Activated T-helper 17 cell treated with anti-CD3 and anti-CD28 coated beads, Interleukin-2, amount 50 U/mL, for 72 hours (primary cell): Measurements from ENCODE around the gene RNF115. TPM values are rescaled to one million over a fixed set of nuclear protein-coding genes. Genes with fewer than 3 reads are reported as not detected.

Experiments used
- ATAC-seq: fragments of 150-1000 bp; cut with Tn5 transposase; replicated peaks from 2 replicates; pipeline ENCODE4 v1.10.0; 2021; ENCODE audit warnings: mild to moderate bottlenecking, moderate library complexity
- H3K27ac Mint-ChIP-seq: one replicate; pipeline ENCODE4 v1.8.0; 2022; ENCODE audit warnings: mixed read lengths
- H3K27me3 Mint-ChIP-seq: one replicate; pipeline ENCODE4 v1.8.0; 2022; ENCODE audit warnings: mixed read lengths
- H3K36me3 Mint-ChIP-seq: one replicate; pipeline ENCODE4 v1.8.0; 2022; ENCODE audit warnings: low read depth, mild to moderate bottlenecking, mixed read lengths
- H3K4me1 Mint-ChIP-seq: one replicate; pipeline ENCODE4 v1.8.0; 2022; ENCODE audit warnings: mixed read lengths
- H3K4me3 Mint-ChIP-seq: one replicate; pipeline ENCODE4 v1.8.0; 2022; ENCODE audit warnings: mild to moderate bottlenecking, mixed read lengths
- H3K9me3 Mint-ChIP-seq: one replicate; pipeline ENCODE4 v1.8.0; 2022; ENCODE audit warnings: mixed read lengths
- total RNA-seq, 2 donors: library from RNA; stranded (reverse); gene quantifications; one replicate each; pipeline ENCODE4 v1.2.3, GENCODE V29; 2022

RNF115 gene
- total RNA-seq, 2 donors from 2014 or later: 7.9 to 9.3 TPM

- H3K9me3 Mint-ChIP-seq: no peaks in the 10 kb centered on the region
- no peak overlapping the region for H3K4me3 Mint-ChIP-seq
- H3K27me3 Mint-ChIP-seq: no peaks in the 10 kb centered on the region
- H3K27ac Mint-ChIP-seq: no peak overlapping the region
- no peaks in the 10 kb centered on the region for H3K36me3 Mint-ChIP-seq
- peaks cover 19% of the 10 kb centered on the region for H3K4me1 Mint-ChIP-seq
- ATAC-seq: no peak
Observed at GRCh38 chr1:145692785-145693443, 131.0 kb downstream of the RNF115 start.

GRCh38 chr1:145690587-145691558 is 133.0 kb downstream of the RNF115 start:
- H3K27ac Mint-ChIP-seq: no peak overlapping the region
- peaks cover 19% of the 10 kb centered on the region for H3K4me1 Mint-ChIP-seq
- H3K27me3 Mint-ChIP-seq: no peaks in the 10 kb centered on the region
- peak; percentile 97 for ATAC-seq
- peak overlapping the region; percentile 2 for H3K4me3 Mint-ChIP-seq
- no peaks in the 10 kb centered on the region for H3K9me3 Mint-ChIP-seq
- no peaks in the 10 kb centered on the region for H3K36me3 Mint-ChIP-seq

DNA sequence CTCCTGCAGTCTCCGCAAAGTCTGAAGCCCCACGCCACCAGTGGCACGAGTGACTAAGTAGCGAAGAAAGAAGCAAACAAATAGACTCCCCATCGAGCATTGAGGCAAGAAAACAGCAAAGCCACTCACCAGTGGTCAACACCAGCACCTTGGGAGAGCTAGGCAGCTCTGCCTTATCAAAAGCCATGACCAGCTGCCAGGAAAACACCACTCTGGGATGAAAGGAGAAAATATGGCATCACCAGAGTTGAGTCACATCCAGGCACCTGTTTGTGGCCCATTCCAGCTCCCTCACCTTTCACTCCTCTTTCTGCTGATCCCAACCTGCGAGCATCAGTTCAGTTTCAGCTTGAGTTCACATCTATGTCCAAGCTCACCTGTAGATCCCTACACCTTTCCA is 134.0 kb downstream of the RNF115 start:
- Mint-ChIP-seq H3K4me3 (peak overlapping the region; percentile 2), H3K4me1 (peaks cover 19% of the 10 kb centered on the region)

DNA sequence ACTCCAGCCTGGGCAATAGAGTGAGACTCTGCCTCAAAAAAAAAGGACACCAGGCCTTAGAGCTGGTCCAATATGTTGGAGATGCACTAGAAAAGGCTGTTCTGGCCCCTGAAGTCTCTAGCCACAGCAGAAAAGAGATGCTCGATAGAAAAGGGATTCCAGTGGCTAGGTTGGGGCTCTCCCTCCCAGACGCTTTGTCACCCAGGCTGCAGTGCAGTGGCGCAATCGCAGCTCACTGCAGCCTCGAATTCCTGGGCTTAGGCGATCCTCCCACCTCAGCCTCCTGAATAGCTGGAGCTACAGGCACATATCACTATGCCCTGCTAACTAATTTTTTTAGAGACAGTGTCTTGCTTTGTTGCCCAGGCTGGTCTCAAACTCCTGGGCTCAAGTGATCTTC is 135.0 kb downstream of the RNF115 start:
- no peak for ATAC-seq
- H3K4me1 Mint-ChIP-seq: peaks cover 19% of the 10 kb centered on the region
- H3K9me3 Mint-ChIP-seq: no peaks in the 10 kb centered on the region
- H3K4me3 Mint-ChIP-seq: no peak overlapping the region
- H3K36me3 Mint-ChIP-seq: no peaks in the 10 kb centered on the region
- H3K27me3 Mint-ChIP-seq: no peaks in the 10 kb centered on the region
- no peak overlapping the region for H3K27ac Mint-ChIP-seq

More for the DNA sequence above, 134.0 kb downstream of the RNF115 start:
- no peaks in the 10 kb centered on the region for H3K9me3 Mint-ChIP-seq
- H3K27ac Mint-ChIP-seq: peak overlapping the region; percentile 79
- no peaks in the 10 kb centered on the region for H3K27me3 Mint-ChIP-seq
- ATAC-seq: no peak
- H3K36me3 Mint-ChIP-seq: no peaks in the 10 kb centered on the region

Other genes with a start within 250 kb of the RNF115 start
- gene GPR89A, start 216.1 kb downstream of the RNF115 start, total RNA-seq: 10 to 100 TPM; 22.5 to 31.9 TPM
- gene PDZK1, start 116.7 kb downstream of the RNF115 start, total RNA-seq: under 1 TPM in 1 of 2 donors, not detected in 1; 0.82 TPM
- gene CD160, start 104.6 kb downstream of the RNF115 start, total RNA-seq: not detected
- gene POLR3C, start 105 bp upstream of the RNF115 start, total RNA-seq: 10 to 100 TPM; 20.4 to 22.2 TPM
- gene NUDT17, start 21.5 kb upstream of the RNF115 start, total RNA-seq: 1 to 10 TPM; 2.3 to 2.7 TPM
- 10 to 100 TPM; 16.3 to 24.6 TPM for gene PIAS3, start 35.0 kb upstream of the RNF115 start, total RNA-seq
- under 1 TPM; 0.29 to 0.56 TPM for gene ANKRD35, start 61.8 kb upstream of the RNF115 start, total RNA-seq
- 1 to 10 TPM; 1.6 to 2.9 TPM for gene ITGA10, start 86.0 kb upstream of the RNF115 start, total RNA-seq
- gene PEX11B, start 94.6 kb upstream of the RNF115 start, total RNA-seq: 10 to 100 TPM; 23.6 to 25.2 TPM
- 100 to 1,000 TPM; 222 to 275 TPM for gene RBM8A, start 103.4 kb upstream of the RNF115 start, total RNA-seq
- gene LIX1L, start 133.9 kb upstream of the RNF115 start, total RNA-seq: 10 to 100 TPM; 43.4 to 61.2 TPM
- gene ANKRD34A, start 140.5 kb upstream of the RNF115 start, total RNA-seq: 1 to 10 TPM; 4.6 to 4.8 TPM
- 10 to 100 TPM; 16.9 to 26.0 TPM for gene POLR3GL, start 140.6 kb upstream of the RNF115 start, total RNA-seq
- gene TXNIP, start 172.5 kb upstream of the RNF115 start, total RNA-seq: 100 to 1,000 TPM in 1 of 2 donors, 10 to 100 TPM in 1; 74.2 to 269 TPM
- gene HJV, start 197.6 kb upstream of the RNF115 start, total RNA-seq: not detected